Gastroesophageal sphincter (tissue), 4 donors: ENCODE measurements around the gene LEMD2. TPM values are rescaled to one million over a fixed set of nuclear protein-coding genes. Genes with fewer than 3 reads are reported as not detected.

Source experiments
- ATAC-seq: fragments of 150-250 bp; one replicate; pipeline ENCODE4 v1.9.1; 2016; ENCODE audit warnings: mild to moderate bottlenecking, moderate library complexity
- H3K27ac ChIP-seq, 4 donors: fragments of 200-600 bp; sonication (generic) in 3 of 4; 1 replicate in 3 of 4; 2 replicates in 1 of 4; pipeline ENCODE4 v1.5.1; 2016 to 2019
- H3K27me3 ChIP-seq: fragments of 200-600 bp; sonication (generic); one replicate; pipeline ENCODE4 v1.5.1; 2019
- H3K36me3 ChIP-seq, 2 donors: fragments of 200-600 bp; sonication (generic); one replicate each; pipeline ENCODE4 v1.5.1; 2019; ENCODE audit warnings: control low read depth in 1 of 2
- H3K4me1 ChIP-seq, 3 donors: fragments of 200-600 bp; sonication (generic); 1 replicate in 2 of 3; 2 replicates in 1 of 3; pipeline ENCODE4 v1.5.1; 2016 to 2019; ENCODE audit warnings: control low read depth in 2 of 3
- H3K4me3 ChIP-seq, 2 donors: fragments of 200-600 bp; sonication (generic); one replicate each; pipeline ENCODE4 v1.5.1; 2019; ENCODE audit warnings: mild to moderate bottlenecking in 1 of 2, moderate library complexity in 1 of 2
- H3K9me3 ChIP-seq, 3 donors: fragments of 200-600 bp; sonication (generic); one replicate each; pipeline ENCODE4 v1.5.1; 2017 to 2019; ENCODE audit warnings: control low read depth in 2 of 3
- CTCF ChIP-seq, 4 experiments: fragments of 200-600 bp in 2 of 4; fragments of 450-650 bp in 2 of 4; sonication (generic) in 1 of 4; IDR thresholded peaks; one replicate each; pipeline ENCODE4 v1.5.1; 2017 to 2019; ENCODE audit warnings: antibody characterized with exemption in 4 of 4, mild to moderate bottlenecking in 2 of 4, moderate library complexity in 2 of 4
- EP300 ChIP-seq: sonication (generic); formaldehyde crosslinking; IDR thresholded peaks from one replicate; pipeline ENCODE4 v1.6.1; 2017; ENCODE audit warnings: antibody characterized with exemption, mild to moderate bottlenecking
- POLR2A ChIP-seq, 2 donors: fragments of 450-650 bp; IDR thresholded peaks; one replicate each; pipeline ENCODE4 v1.6.1; 2017; ENCODE audit warnings: antibody characterized with exemption in 2 of 2, mild to moderate bottlenecking in 2 of 2, moderate library complexity in 1 of 2
- POLR2AphosphoS5 ChIP-seq: sonication (generic); formaldehyde crosslinking; IDR thresholded peaks from one replicate; pipeline ENCODE4 v1.6.1; 2017; ENCODE audit warnings: antibody characterized with exemption
- WGBS, 2 donors: methylation state at CpG; one replicate each; pipeline ENCODE4 v1.1.5; 2018; ENCODE audit warnings: low coverage in 1 of 2; 5-methylcytosine and 5-hydroxymethylcytosine counted together
- total RNA-seq, 4 donors: library from RNA; depleted of rRNA; stranded (reverse); fragments of >200 nt; gene quantifications; one replicate each; pipeline ENCODE4 v1.1.0, GENCODE V29; 2016

The LEMD2 gene
- total RNA-seq, 4 donors from 2014 or later, result 47.3 to 50.9 (median 49.9) TPM

GRCh38 chr6:33731035-33731434 is 57.9 kb downstream of the LEMD2 start:
- H3K4me1 ChIP-seq, result no peaks in the 10 kb centered on the region
- WGBS, 2 donors, result 86% methylated on average over 1 of the region's 7 CpGs; no CpG with 5 or more reads in 1 of the 2 donors

DNA sequence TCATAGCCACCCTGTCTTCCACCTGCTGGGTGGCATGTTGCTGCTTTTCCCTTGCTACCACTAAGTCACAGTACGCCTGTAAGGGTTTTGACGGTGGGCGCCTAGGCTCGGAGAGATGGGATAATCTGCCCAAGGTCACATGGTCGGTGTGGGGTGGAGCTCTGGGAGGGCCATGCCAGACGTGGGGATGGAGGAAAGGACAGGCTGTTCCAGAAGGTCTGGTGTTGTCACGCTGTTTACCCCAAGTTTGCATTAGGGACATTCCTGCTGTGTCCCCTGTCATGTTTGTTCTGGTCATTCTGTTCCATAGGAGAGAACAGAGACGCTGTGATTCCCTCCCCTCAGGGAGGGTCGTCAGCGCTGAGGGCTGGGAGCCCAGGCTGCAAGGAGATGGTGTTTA is 58.3 kb downstream of the LEMD2 start:
- Histone ChIP-seq H3K27ac (no peak overlapping the region), H3K4me1 (no peaks in the 10 kb centered on the region), H3K36me3 (no peaks in the 10 kb centered on the region), H3K27me3 (no peaks in the 10 kb centered on the region), H3K9me3 (no peaks in the 10 kb centered on the region), H3K4me3 (no peak overlapping the region)
- TF ChIP-seq POLR2AphosphoS5 (peak; percentile 6), EP300 (no peak)
- no peak for ATAC-seq
- 67% methylated on average over 8 of the region's 10 CpGs; no CpG with 5 or more reads in 1 of the 2 donors for WGBS, 2 donors

More at GRCh38 chr6:33731035-33731434, 57.9 kb downstream of the LEMD2 start:
- H3K9me3 ChIP-seq, result no peaks in the 10 kb centered on the region
- peak overlapping the region in 1 of 4 donors; percentile 19 for H3K27ac ChIP-seq
- TF ChIP-seq EP300, result no peak
- no peak for TF ChIP-seq POLR2A (IDR thresholded peaks at IDR 0.05)
- TF ChIP-seq CTCF (IDR thresholded peaks at IDR 0.05), result no peak
- TF ChIP-seq POLR2AphosphoS5, result no peak
- no peak for ATAC-seq
- H3K36me3 ChIP-seq, result no peaks in the 10 kb centered on the region
- H3K27me3 ChIP-seq, result no peaks in the 10 kb centered on the region
- no peak overlapping the region for H3K4me3 ChIP-seq

DNA sequence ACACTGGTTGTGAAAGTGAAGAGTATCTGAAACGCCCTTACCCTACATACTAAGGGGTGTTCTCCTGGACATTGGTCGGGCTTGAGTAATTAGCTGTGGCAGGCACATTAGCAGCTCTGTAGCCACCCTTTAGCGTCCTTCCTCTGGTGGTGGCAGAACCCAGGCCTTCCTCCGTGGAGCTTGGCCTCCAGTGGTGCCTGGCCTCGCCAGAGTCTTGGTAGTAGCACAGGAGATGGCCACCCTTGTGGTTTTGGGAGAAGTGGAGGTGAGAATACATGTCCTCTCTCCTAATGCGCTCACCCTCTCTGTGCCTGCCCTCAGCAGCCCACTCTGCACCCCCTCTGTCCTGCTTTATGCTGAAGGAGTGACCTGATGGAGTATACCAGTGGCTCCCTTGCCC is 59.9 kb downstream of the LEMD2 start:
- Histone ChIP-seq H3K9me3 (no peaks in the 10 kb centered on the region), H3K36me3 (no peaks in the 10 kb centered on the region), H3K4me3 (no peak overlapping the region), H3K27me3 (no peaks in the 10 kb centered on the region), H3K4me1 (no peaks in the 10 kb centered on the region), H3K27ac (no peak overlapping the region)
- no peak for TF ChIP-seq EP300
- TF ChIP-seq POLR2AphosphoS5, result no peak
- WGBS, 2 donors, result 90% methylated on average over 2 of the region's 6 CpGs; no CpG with 5 or more reads in 1 of the 2 donors
- ATAC-seq, result no peak

DNA sequence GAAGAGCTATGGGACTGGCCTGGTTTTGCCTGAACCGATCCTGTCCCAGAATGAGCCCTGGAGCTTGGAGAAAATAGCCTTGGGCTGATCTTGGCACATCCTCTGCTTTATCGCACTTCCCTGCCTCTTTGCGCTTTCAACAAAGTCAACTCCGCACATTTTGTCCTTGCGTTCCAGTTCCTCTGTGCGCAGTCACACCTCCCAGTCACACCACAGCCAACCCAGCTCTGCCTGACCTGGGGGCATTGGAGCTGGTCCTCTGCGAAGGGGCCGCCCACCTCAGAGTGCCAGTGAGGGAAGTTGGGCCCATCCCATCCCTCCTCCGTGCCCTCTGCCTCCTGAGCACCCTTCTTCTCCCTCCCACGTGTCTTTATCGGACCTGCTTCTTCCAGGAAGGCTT is 60.5 kb downstream of the LEMD2 start:
- H3K4me3 ChIP-seq, result no peak overlapping the region
- ATAC-seq, result no peak
- no peaks in the 10 kb centered on the region for H3K9me3 ChIP-seq
- WGBS, 2 donors, result 84 to 90% methylated on average over 3 to 9 of the region's 11 CpGs
- no peaks in the 10 kb centered on the region for H3K36me3 ChIP-seq
- no peak overlapping the region for H3K27ac ChIP-seq
- TF ChIP-seq EP300, result no peak
- no peak for TF ChIP-seq POLR2AphosphoS5
- no peak for TF ChIP-seq CTCF (IDR thresholded peaks at IDR 0.05)
- TF ChIP-seq POLR2A (IDR thresholded peaks at IDR 0.05), result no peak
- no peaks in the 10 kb centered on the region for H3K27me3 ChIP-seq
- H3K4me1 ChIP-seq, result no peaks in the 10 kb centered on the region

- no peaks in the 10 kb centered on the region for H3K4me1 ChIP-seq
- 87% methylated on average over 3 of the region's 11 CpGs; no CpG with 5 or more reads in 1 of the 2 donors for WGBS, 2 donors
- no peaks in the 10 kb centered on the region for H3K27me3 ChIP-seq
- H3K9me3 ChIP-seq, result no peaks in the 10 kb centered on the region
- H3K36me3 ChIP-seq, result no peaks in the 10 kb centered on the region
- H3K4me3 ChIP-seq, result no peak overlapping the region
- no peak for ATAC-seq
- TF ChIP-seq POLR2AphosphoS5, result no peak
- no peak overlapping the region for H3K27ac ChIP-seq
Measured at GRCh38 chr6:33727932-33728331, 61.0 kb downstream of the LEMD2 start.

DNA sequence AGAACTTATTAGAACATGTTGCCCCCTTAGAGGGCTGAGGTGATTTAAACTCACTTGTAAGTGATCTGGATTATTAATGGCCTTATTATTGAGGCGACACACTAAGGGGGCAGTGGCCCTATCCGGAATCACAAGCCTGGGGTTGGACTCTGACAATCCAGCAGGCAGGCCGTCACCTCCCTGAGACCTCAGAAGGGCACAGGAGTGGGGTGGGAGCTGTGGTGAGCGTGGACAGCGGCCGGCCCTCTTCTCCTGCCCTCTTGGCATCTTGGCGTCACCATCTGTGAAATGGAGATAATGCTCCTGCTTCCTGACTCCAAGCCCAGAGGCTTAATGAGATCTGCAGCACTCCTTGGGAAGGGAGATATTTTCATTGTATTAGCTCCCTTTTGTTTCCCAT is 61.8 kb downstream of the LEMD2 start:
- Histone ChIP-seq H3K4me1 (no peaks in the 10 kb centered on the region), H3K36me3 (no peaks in the 10 kb centered on the region), H3K9me3 (no peaks in the 10 kb centered on the region), H3K4me3 (no peak overlapping the region), H3K27me3 (peaks cover 3% of the 10 kb centered on the region), H3K27ac (no peak overlapping the region)
- 76% methylated on average over 5 of the region's 7 CpGs; no CpG with 5 or more reads in 1 of the 2 donors for WGBS, 2 donors
- ATAC-seq, result no peak
- TF ChIP-seq POLR2A (IDR thresholded peaks at IDR 0.05) (no peak), CTCF (IDR thresholded peaks at IDR 0.05) (no peak), EP300 (no peak), POLR2AphosphoS5 (no peak)
